Measurements from ENCODE around the gene ANKS1B. TPM values are rescaled to one million over a fixed set of nuclear protein-coding genes. Genes with fewer than 3 reads are reported as not detected.
"Not testable (repeated sequence)": the region's sequence is repeated elsewhere in the genome, so short reads cannot be mapped to it uniquely, and the experiment has no call there.

ANKS1B gene
- total and polyA plus RNA-seq, 11 donors = 0.62 to 5.8 (median 1.8) TPM

DNA sequence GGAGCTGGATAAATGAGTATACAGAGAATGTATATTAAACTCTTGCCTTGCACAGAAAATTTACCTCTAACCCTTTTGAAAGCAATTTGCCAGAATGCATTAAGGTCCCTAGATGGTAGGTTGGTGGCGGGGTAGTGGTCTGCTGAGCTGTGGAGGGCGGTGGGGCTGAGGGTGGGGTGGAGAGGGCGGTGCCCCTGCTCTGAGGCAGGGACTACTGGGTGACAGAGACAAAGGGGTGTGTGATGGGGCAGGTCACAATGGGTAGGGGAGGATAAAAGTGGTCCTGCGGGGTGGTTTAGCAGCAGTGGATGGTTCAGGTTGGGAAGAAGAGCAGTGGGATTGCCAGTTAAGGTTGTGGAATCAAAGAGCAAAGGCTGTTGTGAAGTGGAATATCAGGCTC is 337.3 kb downstream of the ANKS1B start, which contains the start of gene GARIN6:
TSS of gene GARIN6 (plus strand) at position 301 of the 400 bp plus-strand sequence. CDS start 422 bp downstream, outside the sequence.
- no peak for DNase-seq
- no peaks in the 10 kb centered on the region for H3K36me3 ChIP-seq
- H3K4me3 ChIP-seq = no peak within 1 kb of the TSS
- TF ChIP-seq POLR2A (IDR thresholded peaks at IDR 0.05) = no peak
- TF ChIP-seq, protein P1, sequence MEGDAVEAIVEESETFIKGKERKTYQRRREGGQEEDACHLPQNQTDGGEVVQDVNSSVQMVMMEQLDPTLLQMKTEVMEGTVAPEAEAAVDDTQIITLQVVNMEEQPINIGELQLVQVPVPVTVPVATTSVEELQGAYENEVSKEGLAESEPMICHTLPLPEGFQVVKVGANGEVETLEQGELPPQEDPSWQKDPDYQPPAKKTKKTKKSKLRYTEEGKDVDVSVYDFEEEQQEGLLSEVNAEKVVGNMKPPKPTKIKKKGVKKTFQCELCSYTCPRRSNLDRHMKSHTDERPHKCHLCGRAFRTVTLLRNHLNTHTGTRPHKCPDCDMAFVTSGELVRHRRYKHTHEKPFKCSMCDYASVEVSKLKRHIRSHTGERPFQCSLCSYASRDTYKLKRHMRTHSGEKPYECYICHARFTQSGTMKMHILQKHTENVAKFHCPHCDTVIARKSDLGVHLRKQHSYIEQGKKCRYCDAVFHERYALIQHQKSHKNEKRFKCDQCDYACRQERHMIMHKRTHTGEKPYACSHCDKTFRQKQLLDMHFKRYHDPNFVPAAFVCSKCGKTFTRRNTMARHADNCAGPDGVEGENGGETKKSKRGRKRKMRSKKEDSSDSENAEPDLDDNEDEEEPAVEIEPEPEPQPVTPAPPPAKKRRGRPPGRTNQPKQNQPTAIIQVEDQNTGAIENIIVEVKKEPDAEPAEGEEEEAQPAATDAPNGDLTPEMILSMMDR (IDR thresholded peaks at IDR 0.05) = no peak
- 78 to 88% (median 81%) methylated on average over 4 of the region's 4 CpGs for WGBS, 4 donors
- H3K4me1 ChIP-seq = no peaks in the 10 kb centered on the region
- ATAC-seq = no peak
- H3K9me3 ChIP-seq = peaks cover 0 to 12% (median 0%) of the 10 kb centered on the region in 12 donors
- H3K27me3 ChIP-seq = no peaks in the 10 kb centered on the region
- intact Hi-C loops (cut with DNase I) = no loop called here
- no peak within 1 kb of the TSS for H3K27ac ChIP-seq

DNA sequence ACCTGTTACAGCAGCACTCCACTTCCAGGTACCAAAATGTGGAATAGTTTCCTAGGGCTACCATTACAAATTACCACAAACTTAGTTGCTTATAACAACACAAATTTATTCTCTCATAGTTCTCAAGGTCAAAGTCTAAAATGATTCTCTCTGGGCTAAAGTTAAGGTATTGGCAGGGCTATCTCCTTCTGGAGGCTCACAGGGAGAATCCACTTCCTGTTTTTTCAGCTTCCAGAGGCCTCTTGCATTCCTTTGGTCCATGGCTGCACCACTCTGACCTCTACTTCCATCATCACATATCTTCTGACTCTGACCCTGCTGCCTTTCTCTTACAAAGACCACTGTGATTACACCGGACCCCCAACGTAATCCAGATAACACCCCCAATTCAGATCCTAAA is 340.1 kb downstream of the ANKS1B start:
- H3K4me3 ChIP-seq = no peak overlapping the region
- ATAC-seq (no peak), DNase-seq (no peak)
- H3K27ac ChIP-seq = no peak overlapping the region
- H3K36me3 ChIP-seq = no peaks in the 10 kb centered on the region
- no peaks in the 10 kb centered on the region for H3K4me1 ChIP-seq
- 46 to 57% (median 54%) methylated on average over 2 of the region's 2 CpGs for WGBS, 4 donors
- H3K27me3 ChIP-seq = no peaks in the 10 kb centered on the region
- TF ChIP-seq, protein P1 (IDR thresholded peaks at IDR 0.05) = no peak
- TF ChIP-seq POLR2A (IDR thresholded peaks at IDR 0.05) = no peak
- intact Hi-C loops (cut with DNase I) = no loop called here
- peaks cover 0 to 12% (median 0%) of the 10 kb centered on the region in 12 donors for H3K9me3 ChIP-seq

GRCh38 chr12:99627459-99627858 is 357.3 kb downstream of the ANKS1B start:
- intact Hi-C loops (cut with DNase I) = loop anchor here in 1 of 10 donors (10.0 kb wide), 1 partner anchor 583 kb away; no protein-coding TSS in a partner anchor
- WGBS, 4 donors = 59 to 72% (median 68%) methylated on average over 2 of the region's 2 CpGs

DNA sequence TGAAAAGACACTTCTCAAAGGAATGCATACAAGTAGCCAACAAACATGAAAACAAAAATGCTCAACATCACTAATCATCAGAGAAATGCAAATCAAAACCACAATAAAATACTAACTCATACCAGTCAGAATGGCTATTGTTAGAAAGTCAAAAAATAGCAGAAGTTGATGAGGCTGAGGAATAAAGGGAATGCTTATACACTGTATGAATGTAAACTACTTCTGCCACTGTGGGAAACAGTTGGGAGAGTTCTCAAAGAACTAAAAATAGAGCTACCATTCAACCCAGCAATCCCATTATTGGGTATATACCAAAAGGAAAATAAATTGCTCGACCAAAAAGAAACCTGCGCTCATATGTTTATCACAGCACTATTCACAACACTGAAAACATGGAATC is 360.1 kb downstream of the ANKS1B start:
- DNase-seq, H3K27ac ChIP-seq, H3K27me3 ChIP-seq, H3K36me3 ChIP-seq, ATAC-seq, H3K4me3 ChIP-seq, H3K4me1 ChIP-seq: not testable (repeated sequence)
- WGBS, 4 donors = 82 to 87% (median 83%) methylated on average over 2 of the region's 2 CpGs
- H3K9me3 ChIP-seq = peaks cover 0 to 34% (median 3%) of the 10 kb centered on the region in 12 donors
- intact Hi-C loops (cut with DNase I) = loop anchor here in 1 of 10 donors (10.0 kb wide), 1 partner anchor 580 kb away; no protein-coding TSS in a partner anchor

More at GRCh38 chr12:99627459-99627858, 357.3 kb downstream of the ANKS1B start:
- Histone ChIP-seq H3K4me1 (no peaks in the 10 kb centered on the region), H3K9me3 (peaks cover 0 to 16% (median 0%) of the 10 kb centered on the region in 12 donors), H3K4me3 (no peak overlapping the region), H3K27me3 (no peaks in the 10 kb centered on the region), H3K36me3 (no peaks in the 10 kb centered on the region), H3K27ac (no peak overlapping the region)
- ATAC-seq = no peak
- DNase-seq = no peak
- no peak for TF ChIP-seq POLR2A (IDR thresholded peaks at IDR 0.05)
- TF ChIP-seq, protein P1 (IDR thresholded peaks at IDR 0.05) = no peak

DNA sequence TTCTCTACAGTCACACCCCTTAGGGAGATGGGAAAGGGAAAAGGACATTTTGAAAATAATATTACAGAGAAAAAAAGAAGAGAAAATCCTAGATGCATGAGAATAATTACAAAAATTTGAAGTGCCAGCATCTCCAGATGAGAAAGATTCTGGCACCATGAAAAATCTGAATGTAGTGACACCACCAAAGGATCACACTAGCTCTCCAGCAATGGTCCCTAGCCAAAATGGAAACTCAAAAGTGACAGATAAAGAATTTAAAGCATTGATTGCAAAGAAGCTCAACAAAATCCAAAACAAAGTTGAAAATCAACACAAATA is 364.6 kb downstream of the ANKS1B start:
- TF ChIP-seq, protein P1 (IDR thresholded peaks at IDR 0.05) = no peak
- no peak for TF ChIP-seq POLR2A (IDR thresholded peaks at IDR 0.05)
- Histone ChIP-seq H3K4me1 (no peaks in the 10 kb centered on the region), H3K36me3 (no peaks in the 10 kb centered on the region), H3K27me3 (no peaks in the 10 kb centered on the region), H3K4me3 (no peak overlapping the region), H3K9me3 (peaks cover 0 to 43% (median 6%) of the 10 kb centered on the region in 12 donors), H3K27ac (no peak overlapping the region)
- DNase-seq = no peak
- intact Hi-C loops (cut with DNase I) = loop anchor here in 1 of 10 donors (10.0 kb wide), 1 partner anchor 575 kb away; no protein-coding TSS in a partner anchor
- no peak for ATAC-seq
